Measurements from ENCODE around the gene GPR150. TPM values are rescaled to one million over a fixed set of nuclear protein-coding genes. Genes with fewer than 3 reads are reported as not detected.
A peak's percentile ranks its signal among the peaks of the same experiment; 100 is the strongest.

The GPR150 gene
- total and polyA plus RNA-seq, 12 donors = 0.03 to 0.74 (median 0.30) TPM

- no peak for DNase-seq
- peaks cover 5 to 28% of the 10 kb centered on the region in 2 donors for H3K4me1 ChIP-seq (replicated peaks in 1 of 2)
- no peak overlapping the region for H3K4me3 ChIP-seq
- H3K9me3 ChIP-seq (replicated peaks in 1 of 3) = no peaks in the 10 kb centered on the region
- H3K27me3 ChIP-seq = no peaks in the 10 kb centered on the region
- no peak overlapping the region for H3K27ac ChIP-seq
- no peaks in the 10 kb centered on the region for H3K36me3 ChIP-seq (replicated peaks in 1 of 2)
- intact Hi-C loops (cut with DNase I) = loop anchor here in 1 of 2 donors (10.0 kb wide), 2 partner anchors 97 to 167 kb away; no protein-coding TSS in a partner anchor
- TF ChIP-seq, protein P1, sequence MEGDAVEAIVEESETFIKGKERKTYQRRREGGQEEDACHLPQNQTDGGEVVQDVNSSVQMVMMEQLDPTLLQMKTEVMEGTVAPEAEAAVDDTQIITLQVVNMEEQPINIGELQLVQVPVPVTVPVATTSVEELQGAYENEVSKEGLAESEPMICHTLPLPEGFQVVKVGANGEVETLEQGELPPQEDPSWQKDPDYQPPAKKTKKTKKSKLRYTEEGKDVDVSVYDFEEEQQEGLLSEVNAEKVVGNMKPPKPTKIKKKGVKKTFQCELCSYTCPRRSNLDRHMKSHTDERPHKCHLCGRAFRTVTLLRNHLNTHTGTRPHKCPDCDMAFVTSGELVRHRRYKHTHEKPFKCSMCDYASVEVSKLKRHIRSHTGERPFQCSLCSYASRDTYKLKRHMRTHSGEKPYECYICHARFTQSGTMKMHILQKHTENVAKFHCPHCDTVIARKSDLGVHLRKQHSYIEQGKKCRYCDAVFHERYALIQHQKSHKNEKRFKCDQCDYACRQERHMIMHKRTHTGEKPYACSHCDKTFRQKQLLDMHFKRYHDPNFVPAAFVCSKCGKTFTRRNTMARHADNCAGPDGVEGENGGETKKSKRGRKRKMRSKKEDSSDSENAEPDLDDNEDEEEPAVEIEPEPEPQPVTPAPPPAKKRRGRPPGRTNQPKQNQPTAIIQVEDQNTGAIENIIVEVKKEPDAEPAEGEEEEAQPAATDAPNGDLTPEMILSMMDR (IDR thresholded peaks at IDR 0.05) = no peak
- TF ChIP-seq POLR2A (IDR thresholded peaks at IDR 0.05) = no peak
Observed at GRCh38 chr5:95667678-95668077, 47.8 kb downstream of the GPR150 start.

GRCh38 chr5:95668216-95668615 is 48.3 kb downstream of the GPR150 start:
- no peak for DNase-seq
- peaks cover 5 to 29% of the 10 kb centered on the region in 2 donors for H3K4me1 ChIP-seq (replicated peaks in 1 of 2)
- H3K4me3 ChIP-seq = no peak overlapping the region
- intact Hi-C loops (cut with DNase I) = loop anchor here in 1 of 2 donors (10.0 kb wide), 2 partner anchors 97 to 167 kb away; no protein-coding TSS in a partner anchor
- H3K36me3 ChIP-seq (replicated peaks in 1 of 2) = no peaks in the 10 kb centered on the region
- H3K9me3 ChIP-seq (replicated peaks in 1 of 3) = no peaks in the 10 kb centered on the region
- H3K27ac ChIP-seq = no peak overlapping the region
- no peak for TF ChIP-seq POLR2A (IDR thresholded peaks at IDR 0.05)
- TF ChIP-seq, protein P1 (IDR thresholded peaks at IDR 0.05) = no peak
- H3K27me3 ChIP-seq = no peaks in the 10 kb centered on the region

DNA sequence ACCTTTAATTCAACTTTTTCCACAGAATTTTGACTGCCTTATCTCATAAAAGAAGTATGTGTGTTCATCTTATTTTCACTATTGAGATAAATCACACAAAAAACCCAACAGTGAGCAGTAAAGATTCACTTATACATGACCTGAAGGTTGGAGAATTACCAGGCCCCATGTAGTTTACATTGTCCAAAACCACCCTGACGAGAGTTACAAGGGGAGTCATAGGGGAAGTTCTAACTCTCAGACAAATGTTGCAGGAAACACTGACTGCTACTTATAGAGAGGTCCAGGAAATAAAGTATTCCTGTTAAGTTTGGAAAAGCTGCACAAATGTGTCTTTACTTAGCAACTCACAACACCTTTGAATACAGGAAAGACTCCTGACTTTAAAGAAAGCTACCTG is 48.8 kb downstream of the GPR150 start:
- DNase-seq = no peak
- Histone ChIP-seq H3K36me3 (replicated peaks in 1 of 2) (no peaks in the 10 kb centered on the region), H3K27ac (peak overlapping the region in 2 of 5 donors; percentile 69 to 82), H3K9me3 (replicated peaks in 1 of 3) (no peaks in the 10 kb centered on the region), H3K4me3 (no peak overlapping the region), H3K4me1 (replicated peaks in 1 of 2) (peaks cover 5 to 29% of the 10 kb centered on the region in 2 donors), H3K27me3 (no peaks in the 10 kb centered on the region)
- 59 to 79% (median 75%) methylated on average over 1 of the region's 1 CpG for WGBS, 4 donors
- TF ChIP-seq, protein P1 (IDR thresholded peaks at IDR 0.05) = no peak
- TF ChIP-seq POLR2A (IDR thresholded peaks at IDR 0.05) = no peak
- intact Hi-C loops (cut with DNase I) = loop anchor here in 1 of 2 donors (10.0 kb wide), 2 partner anchors 96 to 166 kb away; no protein-coding TSS in a partner anchor

- 17 to 37% (median 36%) methylated on average over 4 of the region's 4 CpGs for WGBS, 4 donors
Observed at GRCh38 chr5:95669540-95669939, 49.7 kb downstream of the GPR150 start.

More at GRCh38 chr5:95669540-95669939, 49.7 kb downstream of the GPR150 start:
- Histone ChIP-seq H3K4me1 (replicated peaks in 1 of 2) (peaks cover 5 to 23% of the 10 kb centered on the region in 2 donors), H3K27ac (peak overlapping the region; percentile 8 to 82 (median 69)), H3K9me3 (replicated peaks in 1 of 3) (no peaks in the 10 kb centered on the region), H3K4me3 (no peak overlapping the region), H3K36me3 (replicated peaks in 1 of 2) (no peaks in the 10 kb centered on the region), H3K27me3 (no peaks in the 10 kb centered on the region)
- TF ChIP-seq POLR2A (IDR thresholded peaks at IDR 0.05) = peak in 1 of 2 donors; percentile 48
- TF ChIP-seq, protein P1 (IDR thresholded peaks at IDR 0.05) = no peak
- intact Hi-C loops (cut with DNase I) = loop anchor here in 1 of 2 donors (10.0 kb wide), 2 partner anchors 95 to 165 kb away; no protein-coding TSS in a partner anchor
- DNase-seq = peak; percentile 76 to 96 (median 89)

Data from adrenal gland (tissue), 12 donors.